HK-2 (cell line): ENCODE results near the gene CLEC2B.

ENCODE experiments used
- DNase-seq: peaks from one replicate; pipeline ENCODE4 v3.0.0-alpha.2; 2018; ENCODE audit not compliant: unreplicated experiment

CLEC2B gene

GRCh38 chr12:9868951-9869306 is 225 bp downstream of the CLEC2B start:
- DNase-seq = no peak

GRCh38 chr12:9868311-9868801 is 798 bp downstream of the CLEC2B start:
- DNase-seq = no peak

GRCh38 chr12:9867531-9867930 is 1.6 kb downstream of the CLEC2B start:
- DNase-seq = no peak

- DNase-seq = no peak
Observed at GRCh38 chr12:9866860-9867269, 2.3 kb downstream of the CLEC2B start.

GRCh38 chr12:9864913-9865675 is 4.1 kb downstream of the CLEC2B start:
- no peak for DNase-seq

- no peak for DNase-seq
Observed at GRCh38 chr12:9858135-9858534, 11.0 kb downstream of the CLEC2B start.

GRCh38 chr12:9856894-9857293 is 12.3 kb downstream of the CLEC2B start:
- no peak for DNase-seq

GRCh38 chr12:9856151-9856550 is 13.0 kb downstream of the CLEC2B start:
- DNase-seq = no peak

GRCh38 chr12:9851927-9852326 is 17.2 kb downstream of the CLEC2B start:
- no peak for DNase-seq

GRCh38 chr12:9851050-9851449 is 18.1 kb downstream of the CLEC2B start:
- no peak for DNase-seq

- no peak for DNase-seq
Observed at GRCh38 chr12:9848899-9849298, 20.3 kb downstream of the CLEC2B start.

GRCh38 chr12:9843407-9843806 is 25.7 kb downstream of the CLEC2B start:
- DNase-seq = no peak

- no peak for DNase-seq
Observed at GRCh38 chr12:9831720-9832119, 37.4 kb downstream of the CLEC2B start.

- no peak for DNase-seq
Observed at GRCh38 chr12:9829982-9830381, 39.2 kb downstream of the CLEC2B start.

- DNase-seq = no peak
Observed at GRCh38 chr12:9829483-9829882, 39.7 kb downstream of the CLEC2B start.

- no peak for DNase-seq
Observed at GRCh38 chr12:9827209-9827888, 41.8 kb downstream of the CLEC2B start, which contains the start of gene KLRF1. TSS of gene KLRF1 (plus strand) at chr12:9827481. CDS start at chr12:9827545, 64 bp downstream.

GRCh38 chr12:9820281-9820930 is 48.7 kb downstream of the CLEC2B start:
- no peak for DNase-seq

GRCh38 chr12:9813821-9814798 is 55.0 kb downstream of the CLEC2B start:
- DNase-seq = peak; percentile 74

- DNase-seq = no peak
Observed at GRCh38 chr12:9811621-9812020, 57.5 kb downstream of the CLEC2B start.

- DNase-seq = no peak
Observed at GRCh38 chr12:9810671-9811070, 58.5 kb downstream of the CLEC2B start.

- no peak for DNase-seq
Observed at GRCh38 chr12:9809866-9810265, 59.3 kb downstream of the CLEC2B start.
